Measurements from ENCODE around the gene SDF2L1. TPM values are rescaled to one million over a fixed set of nuclear protein-coding genes. Genes with fewer than 3 reads are reported as not detected.
A peak's percentile ranks its signal among the peaks of the same experiment; 100 is the strongest.

Gene SDF2L1
- total and polyA plus RNA-seq, 9 of the 15 experiments (the other 6 are each of a cell fraction or from before 2014, with no cell fraction given), result 15.1 to 989 (median 124) TPM

DNA sequence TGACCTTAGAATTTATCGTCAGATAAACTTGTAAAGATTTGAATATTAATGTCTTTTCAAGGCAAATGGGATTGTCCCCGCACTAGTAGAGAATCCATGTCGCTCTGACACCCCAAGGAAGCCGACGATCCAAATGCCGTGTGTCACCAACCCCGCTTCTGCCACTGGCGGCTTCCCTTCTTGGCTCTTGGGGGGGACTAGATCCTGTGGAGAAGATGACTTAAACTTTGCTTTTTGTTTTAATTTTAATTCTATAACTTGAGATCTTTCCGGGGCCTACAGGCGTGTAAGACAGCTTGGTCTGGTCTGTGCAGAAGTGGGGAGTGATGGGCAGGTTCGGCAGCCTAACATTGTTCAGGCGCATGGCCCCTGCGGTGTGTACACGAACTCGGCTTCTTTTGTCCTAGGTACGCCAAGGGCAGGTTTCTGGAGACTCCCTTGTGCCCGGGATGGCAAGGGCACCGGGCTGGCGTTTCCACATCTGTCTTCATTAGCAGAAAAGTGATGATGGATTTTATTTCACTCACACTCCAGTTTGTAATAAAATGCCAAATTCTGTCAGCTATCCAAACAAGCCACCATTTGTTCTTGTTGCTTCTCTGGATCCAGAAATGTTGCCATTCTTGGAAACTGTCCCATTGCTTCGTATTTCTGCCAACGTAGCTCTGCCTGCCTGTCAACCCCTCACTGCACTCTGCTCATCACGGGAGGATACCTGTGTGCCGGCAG lies 19.0 kb upstream of the SDF2L1 start (continued):
- no peak for TF ChIP-seq MED1 (CRISPR knock-in tag; IDR thresholded peaks at IDR 0.05; ENCODE audit: borderline replicate concordance)
- no peak for TF ChIP-seq NR2C2 (CRISPR knock-in tag; IDR thresholded peaks at IDR 0.05)
- no peak for TF ChIP-seq NR2C2 (tag; IDR thresholded peaks at IDR 0.05)
- TF ChIP-seq, protein P1, sequence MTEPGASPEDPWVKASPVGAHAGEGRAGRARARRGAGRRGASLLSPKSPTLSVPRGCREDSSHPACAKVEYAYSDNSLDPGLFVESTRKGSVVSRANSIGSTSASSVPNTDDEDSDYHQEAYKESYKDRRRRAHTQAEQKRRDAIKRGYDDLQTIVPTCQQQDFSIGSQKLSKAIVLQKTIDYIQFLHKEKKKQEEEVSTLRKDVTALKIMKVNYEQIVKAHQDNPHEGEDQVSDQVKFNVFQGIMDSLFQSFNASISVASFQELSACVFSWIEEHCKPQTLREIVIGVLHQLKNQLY (CRISPR knock-in tag; conservative IDR thresholded peaks at IDR 0.05), result 0 out of 4 replicates have a peak, but pooled peaks of 1 of the 2 experiments have one; percentile 13
- TF ChIP-seq CHD2 (IDR thresholded peaks at IDR 0.05; ENCODE audit: low read depth, low read length), result peak; percentile 12
- peak; percentile 15; the same call in 1 of the 2 replicates for TF ChIP-seq POLR2AphosphoS2 (IDR thresholded peaks at IDR 0.05; ENCODE audit: low read length)
- TF ChIP-seq CBFA2T2 (conservative IDR thresholded peaks at IDR 0.05), result no peak
- TF ChIP-seq TRIM24 (IDR thresholded peaks at IDR 0.05), result no peak
- no peak for TF ChIP-seq ZNF175 (CRISPR knock-in tag; IDR thresholded peaks at IDR 0.05; ENCODE audit: low read depth)
- TF ChIP-seq RAD21 (CRISPR knock-in tag; conservative IDR thresholded peaks at IDR 0.05 in 1 of 2, IDR thresholded peaks at IDR 0.05 in 1 of 2), result no peak
- TF ChIP-seq, protein P2, sequence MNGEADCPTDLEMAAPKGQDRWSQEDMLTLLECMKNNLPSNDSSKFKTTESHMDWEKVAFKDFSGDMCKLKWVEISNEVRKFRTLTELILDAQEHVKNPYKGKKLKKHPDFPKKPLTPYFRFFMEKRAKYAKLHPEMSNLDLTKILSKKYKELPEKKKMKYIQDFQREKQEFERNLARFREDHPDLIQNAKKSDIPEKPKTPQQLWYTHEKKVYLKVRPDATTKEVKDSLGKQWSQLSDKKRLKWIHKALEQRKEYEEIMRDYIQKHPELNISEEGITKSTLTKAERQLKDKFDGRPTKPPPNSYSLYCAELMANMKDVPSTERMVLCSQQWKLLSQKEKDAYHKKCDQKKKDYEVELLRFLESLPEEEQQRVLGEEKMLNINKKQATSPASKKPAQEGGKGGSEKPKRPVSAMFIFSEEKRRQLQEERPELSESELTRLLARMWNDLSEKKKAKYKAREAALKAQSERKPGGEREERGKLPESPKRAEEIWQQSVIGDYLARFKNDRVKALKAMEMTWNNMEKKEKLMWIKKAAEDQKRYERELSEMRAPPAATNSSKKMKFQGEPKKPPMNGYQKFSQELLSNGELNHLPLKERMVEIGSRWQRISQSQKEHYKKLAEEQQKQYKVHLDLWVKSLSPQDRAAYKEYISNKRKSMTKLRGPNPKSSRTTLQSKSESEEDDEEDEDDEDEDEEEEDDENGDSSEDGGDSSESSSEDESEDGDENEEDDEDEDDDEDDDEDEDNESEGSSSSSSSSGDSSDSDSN (IDR thresholded peaks at IDR 0.05; ENCODE audit: borderline replicate concordance in 1 of 2, low read depth in 2 of 2, low read length in 2 of 2), result no peak
- TF ChIP-seq TCF3 (CRISPR knock-in tag; IDR thresholded peaks at IDR 0.05), result no peak
- no peak for TF ChIP-seq MCM7 (IDR thresholded peaks at IDR 0.05)
- no peak for TF ChIP-seq MNT (conservative IDR thresholded peaks at IDR 0.05)
- no peak for TF ChIP-seq STAT6 (CRISPR knock-in tag; IDR thresholded peaks at IDR 0.05)
- TF ChIP-seq ZNF707 (CRISPR knock-in tag; conservative IDR thresholded peaks at IDR 0.05), result no peak
- no peak for TF ChIP-seq HDAC8 (tag; IDR thresholded peaks at IDR 0.05)
- no peak for TF ChIP-seq ZBTB1 (CRISPR knock-in tag; IDR thresholded peaks at IDR 0.05; ENCODE audit: borderline replicate concordance, low read depth)
